Stimulated activated CD4-positive, alpha-beta T cell treated with anti-CD3 and anti-CD28 coated beads, Interleukin-4, amount 100 ng/mL, for 1 hour (primary cell): ENCODE data around the gene PXK.

ENCODE experiments used
- DNase-seq: peaks from one replicate; pipeline ENCODE4 v3.0.0-alpha.2; 2020

PXK gene

DNA sequence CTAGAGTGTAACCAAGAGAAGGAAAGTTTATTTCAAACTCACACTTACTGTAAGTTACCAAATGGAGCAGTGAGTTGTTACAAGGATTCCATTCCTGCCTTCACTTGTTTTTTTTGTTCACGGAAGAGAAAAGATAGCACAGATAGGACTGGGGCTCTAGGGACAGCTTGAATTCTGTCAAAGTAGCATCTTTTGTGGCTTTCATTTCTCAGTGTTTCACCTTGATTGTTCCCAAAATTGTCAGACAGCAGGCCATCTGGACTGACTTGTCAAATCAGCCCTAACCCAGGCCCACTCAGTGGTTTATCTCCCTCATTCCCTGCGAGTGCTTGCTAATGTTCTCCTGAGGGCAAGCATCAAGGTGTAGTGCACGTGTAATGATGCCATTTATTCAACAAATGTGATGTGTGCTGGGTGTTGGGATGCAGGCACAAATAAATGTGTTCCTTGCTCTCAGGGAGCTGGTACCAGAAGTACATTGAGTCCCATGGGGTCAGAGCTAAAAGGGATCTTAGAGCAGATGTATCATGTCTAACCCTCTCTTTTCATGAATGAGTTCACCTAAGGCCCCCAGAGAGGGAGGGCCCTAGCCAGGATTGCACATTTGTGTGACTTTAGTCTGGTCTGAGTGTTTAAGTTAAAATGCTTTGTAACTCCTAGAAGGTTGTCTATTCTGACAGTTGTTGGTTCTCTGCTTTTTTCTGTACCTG is 51.8 kb downstream of the PXK start:
- no peak for DNase-seq

DNA sequence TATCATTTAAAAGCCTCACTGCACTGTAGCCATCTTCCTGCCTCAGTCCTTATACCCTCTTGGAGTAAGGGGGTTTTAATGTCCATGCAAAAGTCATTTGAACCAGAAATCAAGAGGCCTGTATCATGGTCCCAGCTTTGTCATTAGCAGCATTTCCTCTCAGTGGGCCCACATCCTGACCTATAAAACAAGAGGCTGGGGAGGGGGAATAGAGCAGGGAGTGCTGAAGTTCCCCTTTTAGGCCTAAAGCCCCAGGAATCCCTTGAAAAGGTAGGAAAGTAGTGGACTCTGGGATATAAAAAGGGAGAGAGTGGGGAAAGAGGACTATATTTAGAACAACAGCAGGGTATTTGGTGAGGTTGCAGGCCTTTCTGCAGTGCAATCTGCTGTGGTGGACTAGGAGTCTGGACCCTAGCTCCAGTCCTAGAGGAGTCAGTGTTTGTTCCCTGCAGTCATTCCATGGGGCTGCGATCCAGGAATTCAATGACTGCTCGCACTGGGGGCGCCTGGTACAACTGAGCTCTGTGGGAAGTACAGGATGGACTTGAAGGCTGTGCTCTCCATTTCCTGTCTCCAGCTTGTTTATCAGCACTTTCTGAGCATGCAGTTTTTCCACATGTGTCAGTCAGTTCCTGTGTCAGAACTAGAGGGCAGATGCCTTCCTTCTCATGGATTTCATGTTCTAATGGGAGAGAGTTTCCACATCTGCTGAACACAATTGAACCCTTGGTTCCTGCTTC is 54.1 kb downstream of the PXK start:
- DNase-seq, result no peak

DNA sequence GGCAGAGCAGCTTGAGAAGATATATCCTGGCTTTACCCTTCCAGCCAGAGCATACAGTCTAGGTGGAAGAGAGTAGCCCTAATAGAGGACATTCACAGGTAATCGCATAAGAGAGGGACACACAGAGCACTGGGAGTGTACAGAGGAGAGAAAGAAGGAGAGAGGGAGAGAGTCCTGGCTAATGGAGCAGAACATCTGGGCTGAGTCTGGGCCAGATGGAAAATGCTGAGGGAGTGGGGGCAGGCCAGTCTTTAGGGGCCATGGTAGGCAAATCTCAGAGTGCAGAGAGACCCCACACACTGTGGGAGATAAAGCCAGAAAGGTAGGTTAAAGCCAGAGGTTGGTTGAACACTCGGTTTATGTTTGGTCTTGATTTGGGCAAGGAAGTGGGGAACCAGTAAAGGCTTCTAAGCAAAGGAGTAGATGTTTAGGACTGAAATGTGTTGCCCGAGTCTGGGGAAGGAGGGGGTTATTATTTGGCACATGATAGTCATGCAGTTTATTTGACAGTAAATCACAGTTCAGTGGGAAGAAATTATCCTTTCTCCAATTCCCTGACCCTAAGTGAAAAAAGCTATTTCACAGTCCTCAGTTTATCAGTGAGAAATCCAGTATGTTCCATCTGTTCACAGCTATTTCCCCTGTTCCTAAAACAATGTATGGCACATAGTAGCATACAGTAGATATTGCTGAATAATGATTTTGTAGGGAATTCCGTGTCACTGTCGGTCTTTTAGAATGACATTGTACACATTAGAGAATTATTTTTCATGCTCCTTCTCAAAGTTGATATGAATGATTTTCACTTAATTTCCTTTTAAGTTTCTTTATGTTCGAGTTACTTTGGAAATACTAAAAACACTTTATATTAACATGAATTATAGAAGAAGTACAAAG is 55.2 kb downstream of the PXK start:
- no peak for DNase-seq

DNA sequence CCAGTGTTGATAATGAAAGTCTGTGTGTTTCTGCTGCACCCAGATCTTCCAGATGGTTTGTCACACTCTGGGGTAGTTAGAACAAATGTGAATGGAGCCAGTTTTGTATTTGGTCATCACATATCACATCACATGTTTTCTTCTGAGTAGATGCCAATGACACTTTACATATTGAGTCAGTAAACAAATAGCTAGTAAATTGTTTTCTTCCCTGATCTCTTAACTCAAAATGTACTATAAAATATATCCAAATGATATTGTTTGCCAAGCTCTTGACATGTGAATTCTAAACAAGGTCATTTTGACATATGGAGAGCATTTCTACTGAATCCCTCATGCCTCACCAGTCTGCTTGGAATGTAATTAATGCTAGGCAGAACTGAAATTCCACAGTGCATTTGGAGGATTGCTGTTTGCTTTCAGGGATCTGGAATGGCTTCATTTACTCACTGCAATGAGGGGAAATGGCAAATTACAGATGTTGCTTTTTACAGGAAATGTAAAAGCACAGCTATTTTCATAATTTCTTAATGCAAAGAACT is 55.9 kb downstream of the PXK start:
- DNase-seq, result no peak

DNA sequence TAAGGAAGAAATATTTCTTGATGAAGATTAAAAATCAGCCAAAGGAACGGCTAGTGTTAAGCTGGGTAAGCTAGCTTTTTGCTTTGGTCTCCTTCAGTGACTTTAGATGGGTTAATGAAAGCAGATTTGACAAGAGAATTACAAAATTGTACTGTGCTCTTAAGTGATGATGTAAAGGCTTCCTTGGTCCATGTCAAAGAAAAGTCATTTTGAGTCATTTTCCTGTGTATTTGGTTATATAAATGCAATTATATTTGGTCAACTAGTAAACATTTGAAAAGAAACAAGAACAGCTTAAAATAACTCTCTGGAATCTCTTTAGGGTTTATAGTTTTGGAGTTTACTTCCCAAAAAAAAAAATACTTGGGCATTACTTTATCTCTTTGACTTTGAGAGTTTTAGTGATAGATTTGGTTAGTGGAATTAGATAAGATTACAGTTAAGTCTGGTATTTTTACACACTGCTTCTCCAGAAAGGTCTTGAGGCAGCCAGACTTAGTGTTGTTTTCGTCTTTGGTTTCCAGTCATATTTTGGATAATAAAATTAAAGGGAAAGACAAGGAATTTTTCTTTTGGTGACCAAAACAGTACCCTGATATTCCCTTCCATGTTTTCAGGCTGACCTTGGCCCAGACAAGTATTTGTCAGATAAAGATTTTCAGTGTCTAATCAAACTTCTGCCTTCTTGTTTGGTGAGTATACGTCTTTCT is 58.6 kb downstream of the PXK start:
- DNase-seq, result no peak

DNA sequence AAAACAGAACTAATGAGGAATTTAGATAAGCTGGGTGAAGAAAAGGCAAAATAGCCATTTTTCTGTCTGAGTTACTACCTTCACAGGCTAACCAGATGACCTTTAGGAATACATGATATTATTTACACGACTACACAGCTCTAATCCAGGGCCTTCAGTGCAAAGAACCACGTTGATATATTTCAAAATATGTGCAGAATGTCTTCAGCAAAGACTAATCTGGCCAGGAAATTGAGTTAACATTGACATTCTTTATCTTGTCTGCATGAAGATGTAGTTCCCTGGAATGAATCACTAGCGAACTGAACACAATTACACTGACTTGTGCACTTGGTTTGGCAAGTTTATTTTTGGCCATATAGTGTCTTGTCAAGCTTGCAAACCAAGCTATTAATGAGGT is 59.5 kb downstream of the PXK start:
- no peak for DNase-seq

DNA sequence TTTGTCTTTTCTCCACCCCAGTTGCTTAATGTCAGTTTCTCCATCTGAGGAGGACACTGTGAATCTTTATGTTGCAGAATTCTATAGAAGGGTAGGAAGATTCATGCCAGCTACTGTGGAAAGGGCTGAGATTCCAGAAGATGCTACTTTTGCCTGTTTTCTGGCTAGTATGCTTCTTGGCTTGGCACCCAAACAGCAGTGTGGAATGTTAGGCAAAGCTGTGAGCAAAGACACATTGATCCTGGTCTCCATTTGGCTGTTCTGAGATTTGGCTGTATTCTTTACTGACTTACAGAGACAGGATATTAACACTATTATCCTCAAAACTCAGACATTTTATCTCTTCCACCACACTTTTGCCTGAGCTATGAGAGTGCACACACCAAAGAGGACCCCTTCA is 61.6 kb downstream of the PXK start:
- DNase-seq, result no peak

DNA sequence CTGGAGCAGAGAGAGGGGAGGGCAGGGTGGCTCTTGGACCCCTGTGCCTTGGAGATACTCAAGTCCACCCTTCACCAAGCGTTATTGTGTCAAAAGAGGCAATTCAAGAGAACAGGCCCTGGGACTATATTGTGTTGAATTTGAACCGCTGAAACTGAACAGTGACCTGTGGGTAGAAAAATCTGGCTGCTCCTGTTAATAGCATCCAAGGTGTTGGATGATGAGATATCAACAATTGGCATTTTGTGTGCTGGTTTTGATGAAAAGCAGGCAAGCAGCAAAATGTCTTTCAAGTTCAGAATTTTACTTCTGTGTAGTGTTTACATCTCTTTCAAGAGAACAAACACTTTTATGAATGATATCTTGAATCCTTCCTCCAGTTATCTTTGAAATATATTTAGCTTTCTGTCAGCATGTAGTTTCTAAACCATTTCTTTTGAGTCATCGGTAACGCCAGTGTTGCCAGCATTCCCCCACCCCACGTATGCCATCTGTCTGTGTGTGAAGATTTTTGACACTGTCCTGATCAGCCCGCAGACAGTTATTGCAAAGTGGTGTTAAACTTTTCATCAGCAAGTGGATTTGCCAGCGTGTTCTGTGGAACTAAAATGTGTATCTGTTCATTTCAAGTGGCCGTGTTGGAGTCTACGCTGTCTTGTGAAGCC is 66.1 kb downstream of the PXK start:
- no peak for DNase-seq

DNA sequence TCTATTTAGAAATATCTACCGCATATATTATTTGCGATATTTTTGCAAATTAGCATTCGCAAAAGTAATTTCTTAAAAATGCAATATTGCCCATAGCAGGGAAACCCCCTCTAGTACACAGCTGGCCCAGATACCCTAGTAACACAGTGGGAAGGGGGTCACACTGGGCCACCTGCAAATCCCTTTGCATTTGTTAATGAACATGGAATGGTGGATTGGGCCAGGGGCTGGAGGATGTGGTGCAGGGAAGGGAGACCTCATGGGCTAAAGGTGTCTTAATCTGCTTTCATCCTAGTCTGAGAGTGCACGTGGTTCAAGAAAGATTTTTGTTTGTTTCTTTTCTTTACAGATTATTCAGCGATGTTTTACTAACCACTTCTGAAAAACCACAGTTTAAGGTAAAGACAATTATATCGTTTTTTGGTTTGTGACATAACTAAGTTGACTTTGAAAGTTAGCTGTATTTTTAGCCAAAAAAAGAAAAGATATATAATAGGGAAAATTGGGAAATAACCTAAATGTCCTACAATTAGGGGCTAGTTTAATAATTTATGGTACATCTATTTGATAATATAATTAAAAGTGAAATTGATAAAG is 70.9 kb downstream of the PXK start:
- DNase-seq, result no peak

DNA sequence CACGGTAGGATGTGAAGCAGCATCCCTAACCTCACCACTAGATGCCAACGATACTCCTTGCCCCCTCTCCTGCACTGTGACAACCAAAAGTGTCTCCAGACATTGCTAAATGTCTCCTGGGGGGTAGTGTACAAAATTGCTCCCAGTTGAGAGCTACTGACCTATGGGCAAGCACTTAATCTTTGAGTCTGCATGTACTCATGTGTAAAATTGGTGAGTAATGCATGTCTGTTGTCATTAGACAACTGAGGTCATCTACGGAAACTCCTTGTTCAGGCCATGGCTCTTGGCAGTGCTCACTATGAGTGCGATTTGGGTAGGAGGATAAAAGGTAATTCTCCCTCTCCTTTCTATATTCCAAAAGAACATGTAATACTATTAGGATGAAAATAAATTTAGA is 71.7 kb downstream of the PXK start:
- no peak for DNase-seq

DNA sequence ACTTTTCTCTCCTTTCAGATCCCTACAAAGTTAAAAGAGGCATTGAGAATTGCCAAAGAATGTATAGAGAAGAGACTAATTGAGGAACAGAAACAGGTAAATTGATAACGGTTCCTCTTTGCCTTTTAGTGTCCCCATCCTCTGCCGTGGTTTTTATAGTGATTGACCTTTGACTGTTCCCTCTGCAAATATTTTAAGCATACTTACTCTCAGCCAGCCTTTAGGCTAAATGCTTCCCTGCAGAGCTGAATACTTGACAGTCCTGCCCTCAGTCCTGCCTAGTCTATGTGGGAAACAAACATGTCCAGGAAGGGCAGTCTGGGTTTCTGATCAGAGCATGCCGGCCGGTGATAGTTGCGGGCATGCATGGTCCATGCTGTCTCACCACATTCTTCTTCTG is 76.2 kb downstream of the PXK start:
- DNase-seq, result no peak

DNA sequence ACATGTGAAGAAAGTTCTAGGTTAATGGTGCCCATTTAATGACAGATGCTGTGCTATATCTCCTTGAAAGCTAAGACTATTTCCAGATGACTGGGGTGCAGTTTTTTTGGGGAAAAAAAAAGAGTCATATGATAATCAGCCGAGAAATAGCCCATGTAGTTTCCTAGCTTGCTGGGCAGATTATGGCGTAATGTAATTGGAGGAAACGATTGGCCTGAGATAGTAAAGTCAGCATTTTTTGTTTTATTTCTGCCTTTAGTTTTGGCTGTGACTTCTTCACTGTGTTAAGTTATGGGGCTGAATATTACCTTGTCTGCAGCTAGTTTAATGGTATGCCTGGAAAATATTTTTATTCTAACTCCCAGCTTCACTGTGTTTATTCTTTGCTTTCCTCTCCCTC is 77.0 kb downstream of the PXK start:
- no peak for DNase-seq

DNA sequence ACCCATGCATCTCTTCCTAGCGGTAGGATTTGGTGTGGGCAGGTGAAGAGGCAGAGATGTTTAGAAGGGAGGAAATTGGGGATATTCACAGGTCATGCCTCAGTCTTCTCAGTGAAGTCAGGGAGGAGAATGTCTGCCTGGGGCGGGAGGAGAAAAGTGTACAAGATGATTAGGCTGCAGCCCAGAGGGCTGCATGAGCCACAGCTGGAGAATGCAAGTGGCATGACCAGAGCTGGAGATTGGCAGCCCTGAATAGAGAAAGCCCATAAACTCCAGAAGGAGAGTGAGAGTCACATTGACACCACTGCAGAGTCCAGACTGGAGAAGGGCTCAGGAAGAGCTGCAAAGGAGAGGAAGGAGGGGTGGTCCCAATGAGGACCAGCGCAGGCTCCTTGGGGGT is 78.3 kb downstream of the PXK start:
- no peak for DNase-seq

DNA sequence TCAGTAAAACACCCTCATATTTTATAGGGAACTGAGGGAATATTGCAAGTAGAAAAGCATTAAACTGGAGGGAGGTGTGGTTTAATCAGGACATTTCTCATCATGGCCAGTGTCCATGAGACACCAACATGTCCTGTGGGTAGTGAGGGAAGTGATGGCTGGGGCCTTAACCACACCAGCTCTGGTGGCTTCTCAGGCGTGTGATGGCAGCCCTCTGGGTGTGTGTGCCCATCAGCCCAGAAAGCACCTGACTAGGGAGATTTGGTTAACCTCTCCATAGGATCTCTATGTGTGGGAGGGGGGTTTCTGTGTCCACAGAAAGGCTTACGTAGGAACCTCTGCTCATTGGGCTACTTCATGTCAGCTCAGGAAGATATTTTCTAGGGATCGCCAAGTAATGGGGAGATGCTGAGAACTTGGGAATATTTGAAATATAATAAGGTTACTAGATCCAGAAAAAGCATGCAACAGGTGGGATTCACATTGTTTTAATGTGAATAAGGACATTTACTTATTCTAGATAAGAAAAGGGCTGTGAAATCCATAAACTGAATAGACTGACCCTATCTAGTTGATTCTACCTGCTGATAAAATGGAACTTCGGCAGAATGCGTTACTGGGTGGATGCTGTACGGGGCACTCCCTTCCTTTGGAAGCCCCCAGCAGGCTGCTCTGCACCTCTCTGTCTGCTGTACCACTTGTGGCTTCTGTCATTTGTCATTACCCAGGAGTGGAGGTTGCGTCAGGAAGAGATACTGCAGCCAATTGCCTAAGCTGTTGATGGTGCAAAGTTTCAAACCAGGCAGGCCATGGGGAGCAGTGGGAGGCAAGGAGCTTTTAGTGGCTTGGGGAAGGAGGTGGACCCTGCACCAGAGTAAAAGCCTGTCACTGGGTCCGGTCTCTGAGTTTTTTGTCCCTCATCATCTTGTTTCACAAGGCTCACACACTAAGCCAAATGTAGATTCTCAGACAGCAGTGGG is 79.4 kb downstream of the PXK start:
- no peak for DNase-seq

DNA sequence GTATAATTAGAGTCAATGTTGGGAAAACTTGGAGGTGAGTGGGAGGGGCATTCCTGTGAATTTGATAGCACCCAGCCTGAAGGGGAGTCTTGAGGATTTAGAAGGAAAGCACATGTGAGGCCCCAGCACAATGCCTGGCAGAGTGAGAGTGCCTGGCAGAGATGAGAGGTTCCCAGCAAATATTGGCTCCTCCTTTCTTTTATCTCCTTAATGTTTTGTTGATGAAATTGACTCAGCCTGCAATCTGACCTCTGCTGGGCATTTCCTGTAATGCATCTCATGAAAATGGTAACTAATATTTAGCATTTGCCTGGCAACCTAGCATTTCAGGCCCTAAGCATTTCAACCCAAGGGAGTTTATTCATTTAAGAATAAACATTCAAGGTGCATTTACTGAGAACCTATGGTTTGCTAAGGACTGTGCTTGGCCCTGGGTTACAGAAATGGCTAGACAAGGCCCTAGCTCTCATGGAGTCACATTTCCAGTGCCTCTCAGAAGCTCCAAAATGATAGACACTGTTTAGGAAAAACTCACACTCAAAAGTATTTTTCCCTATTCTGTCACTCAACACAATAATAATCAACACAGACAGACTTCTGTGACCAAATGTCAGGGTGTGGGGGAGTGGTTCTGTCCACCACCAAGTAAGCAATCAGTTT is 82.0 kb downstream of the PXK start:
- peak; percentile 14 for DNase-seq

DNA sequence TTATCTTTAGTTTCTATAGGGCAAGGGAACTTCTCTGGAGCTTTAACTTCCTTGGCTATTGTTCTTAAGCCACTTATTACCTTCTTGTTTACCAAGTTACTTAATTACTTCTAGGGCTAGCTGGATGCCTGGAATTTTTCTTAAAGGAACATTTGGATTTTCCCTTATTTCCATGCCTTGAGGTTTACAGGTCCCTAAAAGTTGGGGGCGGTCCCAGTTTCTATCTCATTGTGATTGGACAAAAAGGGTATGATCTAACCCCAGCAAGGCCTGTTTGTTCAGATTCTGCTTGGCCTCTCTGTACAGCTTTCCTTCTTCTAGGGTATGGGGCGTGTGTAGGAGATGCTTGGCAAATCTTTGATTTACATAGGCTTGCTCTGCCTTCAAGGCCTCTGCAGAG is 83.5 kb downstream of the PXK start:
- no peak for DNase-seq

DNA sequence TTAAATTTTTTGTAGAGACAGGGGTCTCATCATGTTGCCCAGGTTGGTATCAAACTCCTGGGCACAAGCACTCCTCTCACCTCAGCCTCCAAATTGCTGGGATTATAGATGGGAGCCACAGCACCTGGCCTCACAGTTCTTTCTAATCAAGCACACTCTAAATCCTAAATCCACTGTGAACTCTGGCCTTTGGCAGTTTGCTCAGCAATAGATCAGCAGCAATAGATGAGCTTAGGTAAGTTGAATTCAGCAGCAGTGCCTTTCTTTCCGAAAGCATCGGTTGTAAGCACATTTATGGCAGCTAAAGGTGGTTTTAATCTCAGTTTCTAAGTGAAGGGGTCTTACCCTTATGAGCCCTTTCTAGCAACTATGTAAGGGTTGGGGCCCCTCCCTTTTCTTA is 84.4 kb downstream of the PXK start:
- no peak for DNase-seq

DNA sequence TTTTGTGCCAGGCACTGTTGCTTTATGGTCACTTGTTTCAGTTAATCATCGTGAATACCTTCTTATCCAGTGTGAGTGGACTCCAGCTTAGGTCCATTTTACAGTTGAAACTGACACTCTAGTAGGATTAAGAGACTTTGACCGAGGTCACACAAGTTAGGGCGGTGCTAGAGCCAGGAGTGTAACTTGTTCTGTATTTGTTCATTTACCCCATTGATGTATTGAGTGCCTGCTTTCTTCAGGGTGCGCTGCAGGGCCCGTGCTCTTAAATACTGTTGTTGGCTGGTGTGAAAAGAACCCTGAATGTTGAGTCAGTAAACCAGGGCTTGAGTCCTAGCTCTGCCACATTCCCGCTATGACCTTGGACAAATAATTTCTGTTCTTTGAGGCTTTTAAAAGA is 85.5 kb downstream of the PXK start:
- DNase-seq, result no peak

DNA sequence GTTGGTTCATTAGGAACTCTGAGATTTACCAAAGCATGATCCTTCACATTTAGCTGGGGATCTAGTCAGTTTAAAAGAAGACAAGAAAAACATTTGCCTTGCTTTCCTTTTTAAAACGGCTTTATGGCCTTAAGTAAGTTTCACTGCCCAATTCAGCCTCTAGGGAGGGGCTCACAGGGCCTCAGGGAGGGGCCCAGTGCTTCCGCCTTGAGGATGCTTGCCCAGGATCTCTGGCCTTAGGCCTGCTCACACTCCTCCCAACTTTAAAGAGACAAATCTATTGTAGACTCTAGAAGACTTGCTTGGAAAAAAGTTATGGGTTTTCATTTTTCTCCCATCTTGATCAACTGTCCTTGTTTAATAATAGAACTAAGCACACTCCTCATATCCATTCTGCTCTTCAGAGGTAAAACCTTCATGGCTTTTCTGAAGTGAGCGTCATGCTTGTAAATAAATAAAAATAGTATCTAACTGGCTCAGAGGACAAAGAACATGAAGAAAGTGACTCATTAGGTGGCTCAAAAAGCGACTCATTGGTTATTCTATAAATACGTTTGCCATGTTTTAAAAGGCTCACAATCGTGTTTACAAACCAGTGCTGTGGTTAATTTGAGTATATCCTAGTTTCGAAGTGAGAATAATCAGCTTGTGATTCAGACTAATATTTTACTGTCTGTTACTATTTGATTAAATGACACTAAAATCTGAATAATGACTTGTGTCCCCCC is 87.3 kb downstream of the PXK start:
- no peak for DNase-seq
